H1 (cell line): ENCODE data around the gene HOOK1. TPM values are rescaled to one million over a fixed set of nuclear protein-coding genes. Genes with fewer than 3 reads are reported as not detected.

ENCODE experiments used
- CTCF ChIA-PET: fragments of 300-600 bp; sonication (Branson Sonifier 250); formaldehyde crosslinking; loops from one replicate; lab custom pipeline; 2021; ENCODE audit not compliant: partially characterized antibody; lab: Charles Lee
- POLR2A ChIA-PET: fragments of 300-600 bp; sonication (Branson Sonifier 250); formaldehyde crosslinking; loops from one replicate; lab custom pipeline; 2021; ENCODE audit warnings: inconsistent platforms; ENCODE audit not compliant: partially characterized antibody; lab: Charles Lee
- DNase-seq, 2 experiments: peaks; one replicate each; pipeline versions ENCODE4 v3.0.0 to v3.0.0-alpha.2; 2010 to 2022; ENCODE audit warnings: low spot score in 2 of 2, low read depth in 1 of 2, mixed read lengths in 1 of 2
- FAIRE-seq: peaks from 2 replicates; lab custom pipeline; 2011; peaks lifted over from hg19 to GRCh38; lab: Jason Lieb, UNC
- H2AFZ ChIP-seq: 2 replicates; pipeline ENCODE4 v1.8.1; 2012; ENCODE audit warnings: low read length, inconsistent platforms
- H2AK5ac ChIP-seq: 2 replicates; pipeline ENCODE4 v1.6.1; 2013; ENCODE audit warnings: low read depth, low read length
- H2BK120ac ChIP-seq: replicated peaks from 2 replicates; pipeline ENCODE3; 2013; ENCODE audit warnings: low read depth, low read length, inconsistent platforms
- H2BK12ac ChIP-seq: 2 replicates; pipeline ENCODE4 v1.6.1; 2013; ENCODE audit warnings: low read depth, low read length
- H2BK15ac ChIP-seq: 2 replicates; pipeline ENCODE4 v1.6.1; 2013; ENCODE audit warnings: low read length
- H2BK20ac ChIP-seq: 2 replicates; pipeline ENCODE4 v1.6.1; 2013; ENCODE audit warnings: low read length
- H2BK5ac ChIP-seq: 2 replicates; pipeline ENCODE4 v1.6.1; 2013; ENCODE audit warnings: low read depth, low read length
- H3K14ac ChIP-seq: 2 replicates; pipeline ENCODE4 v1.6.1; 2013; ENCODE audit warnings: inconsistent platforms; ENCODE audit not compliant: insufficient read length
- H3K18ac ChIP-seq: 2 replicates; pipeline ENCODE4 v1.6.1; 2013; ENCODE audit warnings: low read length; ENCODE audit errors: extremely low read depth
- H3K23ac ChIP-seq: 2 replicates; pipeline ENCODE4 v1.6.1; 2013; ENCODE audit warnings: inconsistent platforms; ENCODE audit not compliant: insufficient read length
- H3K23me2 ChIP-seq: 2 replicates; pipeline ENCODE4 v1.6.1; 2013; ENCODE audit warnings: low read depth, low read length
- H3K27ac ChIP-seq: 2 replicates; pipeline ENCODE4 v1.6.1; 2011; ENCODE audit warnings: low read depth, low read length, inconsistent platforms
- H3K27me3 ChIP-seq, 4 experiments: replicated peaks in 1 of 4; 1 replicate in 1 of 4; 2 replicates in 3 of 4; pipeline versions ENCODE4 v1.6.1 to v1.8.1; 2011 to 2013; ENCODE audit warnings: low read length in 3 of 4, mild to moderate bottlenecking in 3 of 4, inconsistent platforms in 2 of 4, mixed read lengths in 2 of 4, moderate library complexity in 1 of 4; ENCODE audit not compliant: control insufficient read depth in 3 of 4, insufficient read depth in 3 of 4; ENCODE audit errors: extremely low read depth in 1 of 4
- H3K36me3 ChIP-seq, 4 experiments: 2 replicates each; pipeline versions ENCODE4 v1.6.1 to v1.8.1; 2011 to 2013; ENCODE audit warnings: mild to moderate bottlenecking in 4 of 4, low read length in 3 of 4, moderate library complexity in 2 of 4, control low read depth in 1 of 4, inconsistent platforms in 1 of 4; ENCODE audit not compliant: insufficient read depth in 4 of 4, control insufficient read depth in 2 of 4
- H3K4ac ChIP-seq: replicated peaks from 2 replicates; pipeline ENCODE3; 2013; ENCODE audit warnings: low read length, low read depth, mixed read lengths, inconsistent platforms; ENCODE audit not compliant: insufficient read length
- H3K4me1 ChIP-seq, 4 experiments: replicated peaks in 1 of 4; 1 replicate in 1 of 4; 2 replicates in 3 of 4; pipeline versions ENCODE4 v1.6.1 to v1.8.1; 2011 to 2013; ENCODE audit warnings: low read length in 3 of 4, inconsistent platforms in 2 of 4, mixed read lengths in 1 of 4; ENCODE audit not compliant: insufficient read depth in 4 of 4, control insufficient read depth in 3 of 4
- H3K4me2 ChIP-seq, 2 experiments: 2 replicates each; pipeline versions ENCODE4 v1.6.1 to v1.8.1; 2011 to 2013; ENCODE audit warnings: low read depth in 2 of 2, low read length in 2 of 2, control low read depth in 1 of 2, inconsistent platforms in 1 of 2, mild to moderate bottlenecking in 1 of 2; ENCODE audit not compliant: insufficient read depth in 1 of 2
- H3K4me3 ChIP-seq, 4 experiments: fragments of 200-600, 300-600 bp in 1 of 4; sonication (generic), shearing (Covaris generic), sonication (Bioruptor Twin) in 1 of 4; 2 replicates each; pipeline versions ENCODE4 v1.5.1 to v1.8.1; 2011 to 2016; ENCODE audit warnings: low read length in 4 of 4, low read depth in 3 of 4, control low read depth in 2 of 4, inconsistent platforms in 2 of 4, mild to moderate bottlenecking in 2 of 4, mixed read lengths in 1 of 4, moderate library complexity in 1 of 4; ENCODE audit not compliant: insufficient read depth in 2 of 4; ENCODE audit errors: extremely low read depth in 1 of 4
- H3K56ac ChIP-seq: replicated peaks from 2 replicates; pipeline ENCODE3; 2013; ENCODE audit warnings: low read depth, mild to moderate bottlenecking, mixed read lengths, low read length, inconsistent platforms; ENCODE audit not compliant: insufficient read length
- H3K79me1 ChIP-seq: 2 replicates; pipeline ENCODE4 v1.6.1; 2013; ENCODE audit warnings: low read depth, low read length, control low read depth
- H3K79me2 ChIP-seq, 2 experiments: 2 replicates each; pipeline versions ENCODE4 v1.6.1 to v1.8.1; 2012 to 2013; ENCODE audit warnings: low read length in 2 of 2, mild to moderate bottlenecking in 2 of 2, inconsistent platforms in 1 of 2; ENCODE audit not compliant: insufficient read depth in 2 of 2, control insufficient read depth in 1 of 2
- H3K9ac ChIP-seq, 4 experiments: replicated peaks in 1 of 4; 1 replicate in 1 of 4; 2 replicates in 3 of 4; pipeline versions ENCODE4 v1.6.1 to v1.8.1; 2011 to 2013; ENCODE audit warnings: low read depth in 3 of 4, low read length in 3 of 4, control low read depth in 2 of 4, mild to moderate bottlenecking in 2 of 4, moderate library complexity in 2 of 4, inconsistent platforms in 1 of 4; ENCODE audit errors: extremely low read depth in 1 of 4
- H3K9me3 ChIP-seq, 2 experiments: 2 replicates each; pipeline versions ENCODE4 v1.6.1 to v1.8.1; 2012 to 2013; ENCODE audit warnings: mild to moderate bottlenecking in 2 of 2, moderate library complexity in 2 of 2, control low read depth in 1 of 2, inconsistent platforms in 1 of 2, low read depth in 1 of 2, low read length in 1 of 2, mixed read lengths in 1 of 2; ENCODE audit not compliant: insufficient read depth in 2 of 2
- H4K20me1 ChIP-seq, 2 experiments: replicated peaks in 1 of 2; 2 replicates each; pipeline versions ENCODE3 to v1.8.1; 2011 to 2013; ENCODE audit warnings: inconsistent platforms in 2 of 2, low read length in 2 of 2, mild to moderate bottlenecking in 1 of 2; ENCODE audit not compliant: insufficient read depth in 2 of 2, control insufficient read depth in 1 of 2
- H4K5ac ChIP-seq: 2 replicates; pipeline ENCODE4 v1.6.1; 2013; ENCODE audit warnings: low read length, low read depth, mixed read lengths, inconsistent platforms; ENCODE audit not compliant: insufficient read length
- H4K8ac ChIP-seq: 2 replicates; pipeline ENCODE4 v1.8.0; 2013; ENCODE audit warnings: mild to moderate bottlenecking, moderate library complexity, low read length, inconsistent platforms; ENCODE audit not compliant: insufficient read depth; ENCODE audit errors: extremely low read depth
- H4K91ac ChIP-seq: replicated peaks from 2 replicates; pipeline ENCODE3; 2013; ENCODE audit warnings: low read length, mixed read lengths, inconsistent platforms; ENCODE audit not compliant: insufficient read length
- BRCA1 ChIP-seq: IDR thresholded peaks from 2 replicates; pipeline ENCODE4 v1.6.1; 2012; ENCODE audit warnings: low read depth, low read length, improper control_type of control experiment
- CEBPB ChIP-seq: IDR thresholded peaks from 2 replicates; pipeline ENCODE4 v1.6.1; 2012; ENCODE audit warnings: low read depth, low read length
- FOSL1 ChIP-seq: IDR thresholded peaks from 2 replicates; pipeline ENCODE4 v1.6.1; 2011; ENCODE audit warnings: mild to moderate bottlenecking, low read depth, low read length, moderate library complexity; ENCODE audit not compliant: insufficient read depth
- KDM5A ChIP-seq: fragments of 200-600 bp; IDR thresholded peaks from 2 replicates; pipeline ENCODE4 v1.7.1; 2012; ENCODE audit warnings: mild to moderate bottlenecking, low read length, inconsistent platforms, mixed read lengths
- NANOG ChIP-seq: IDR thresholded peaks from 2 replicates; pipeline ENCODE4 v1.6.1; 2011; ENCODE audit warnings: low read length, low read depth, mild to moderate bottlenecking, inconsistent platforms; ENCODE audit not compliant: insufficient read depth, poor library complexity, severe bottlenecking
- SP1 ChIP-seq: IDR thresholded peaks from 2 replicates; pipeline ENCODE4 v1.6.1; 2011; ENCODE audit warnings: low read depth, low read length
- SRF ChIP-seq: IDR thresholded peaks from 2 replicates; pipeline ENCODE4 v1.6.1; 2011; ENCODE audit warnings: mild to moderate bottlenecking, low read depth, low read length, moderate library complexity
- SUZ12 ChIP-seq: fragments of 200-600 bp; sonication (generic); IDR thresholded peaks from 2 replicates; pipeline ENCODE4 v1.6.1; 2012; ENCODE audit warnings: mild to moderate bottlenecking, inconsistent platforms, low read length, moderate library complexity, mixed read lengths
- TAF1 ChIP-seq: IDR thresholded peaks from 2 replicates; pipeline ENCODE4 v1.6.1; 2011; ENCODE audit warnings: mild to moderate bottlenecking, low read depth, low read length
- YY1 ChIP-seq: IDR thresholded peaks from 2 replicates; pipeline ENCODE4 v1.6.1; 2011; ENCODE audit warnings: low read depth, mild to moderate bottlenecking, low read length
- WGBS, 2 experiments: shearing (Covaris generic) in 1 of 2; methylation state at CpG; one replicate each; pipeline versions ENCODE4 v1.1.6 to v1.1.7; 2013 to 2015; ENCODE audit warnings: low lambda C conversion rate in 2 of 2, mixed read lengths in 2 of 2, inconsistent platforms in 1 of 2, low coverage in 1 of 2, missing lambda C conversion rate in 1 of 2; ENCODE audit not compliant: insufficient replicate concordance in 2 of 2, insufficient coverage in 1 of 2, insufficient read length in 1 of 2; ENCODE audit errors: extremely low coverage in 1 of 2, missing lambda C conversion rate in 1 of 2; 5-methylcytosine and 5-hydroxymethylcytosine counted together
- polyA plus RNA-seq, 7 experiments: library from polyadenylated mRNA; depleted of rRNA in 3 of 7; stranded (reverse) in 5 of 7; unstranded in 2 of 7; fragments of >200 nt in 5 of 7; fragments of 200-250 nt in 2 of 7; gene quantifications; 1 replicate in 5 of 7; 2 replicates in 1 of 7; 4 replicates in 1 of 7; pipeline versions ENCODE4 v1.2.1 to v1.2.3, GENCODE V29; 2011 to 2013; ENCODE audit warnings: missing spikeins in 2 of 7, mixed read lengths in 2 of 7
- total RNA-seq: library from RNA; stranded (reverse); fragmentation: NEBNext Ultra II Directional; extraction: Animal tissue kit (Norgen Biotek cat#: 25700); gene quantifications from 2 replicates; pipeline ENCODE4 v1.2.1, GENCODE V29; 2021
- TF ChIP-seq, protein P1 (sequence below): IDR thresholded peaks from 2 replicates; pipeline ENCODE4 v1.6.1; 2012; ENCODE audit warnings: inconsistent platforms
- TF ChIP-seq, protein P2 (sequence below): IDR thresholded peaks from 2 replicates; pipeline ENCODE4 v1.6.1; 2011; ENCODE audit warnings: low read length, improper control_type of control experiment
- TF ChIP-seq, protein P3 (sequence below): IDR thresholded peaks from 2 replicates; pipeline ENCODE4 v1.6.1; 2011; ENCODE audit warnings: low read depth, mild to moderate bottlenecking, low read length; ENCODE audit not compliant: insufficient read depth

The HOOK1 gene
- total and polyA plus RNA-seq, 2 of the 8 experiments (the other 6 are each of a cell fraction or from before 2014, with no cell fraction given): 5.6 to 34.5 TPM

DNA sequence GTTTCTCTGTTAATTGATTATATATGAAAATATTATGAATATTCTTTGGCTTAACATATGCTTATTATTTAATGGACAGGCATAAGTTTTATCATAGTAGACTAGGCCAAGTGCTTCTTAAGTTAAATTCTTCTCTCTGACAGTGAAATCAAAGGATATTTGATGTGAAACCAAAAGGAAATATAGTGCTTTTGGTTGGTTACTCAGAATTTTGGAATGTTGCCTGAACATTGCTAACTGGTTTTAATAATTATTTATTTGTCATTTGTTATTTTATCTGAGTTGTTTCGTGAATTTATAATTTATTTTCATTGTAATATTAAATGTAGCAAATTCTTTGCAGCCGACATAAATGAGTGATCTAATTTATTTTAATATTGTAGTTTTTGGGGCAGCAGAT lies 18.3 kb downstream of the HOOK1 start:
- Histone ChIP-seq H2AK5ac (no peak overlapping the region), H4K91ac (no peak overlapping the region), H3K23me2 (no peaks in the 10 kb centered on the region), H4K8ac (no peak overlapping the region), H4K20me1 (no peaks in the 10 kb centered on the region), H2BK12ac (no peak overlapping the region), H3K79me1 (no peaks in the 10 kb centered on the region), H3K14ac (no peak overlapping the region), H2BK5ac (no peak overlapping the region), H2AFZ (no peak overlapping the region), H3K4me1 (no peaks in the 10 kb centered on the region), H3K9me3 (no peaks in the 10 kb centered on the region), H2BK120ac (no peak overlapping the region), H3K79me2 (no peaks in the 10 kb centered on the region), H3K23ac (no peak overlapping the region), H3K4me3 (no peak overlapping the region), H3K18ac (no peak overlapping the region), H2BK15ac (no peak overlapping the region), H3K36me3 (peaks cover 0 to 25% (median 7%) of the 10 kb centered on the region in 4 experiments; a peak in 3 of 8 replicates), H2BK20ac (no peak overlapping the region), H3K27me3 (no peaks in the 10 kb centered on the region), H3K56ac (no peak overlapping the region), H3K4ac (no peak overlapping the region), H3K27ac (no peak overlapping the region), H4K5ac (no peak overlapping the region), H3K9ac (no peak overlapping the region), H3K4me2 (no peak overlapping the region)
- ChIA-PET CTCF (interaction anchor here (1.2 kb wide), 1 partner anchor 12 kb away, joined by 3 read pairs; no protein-coding TSS in a partner anchor), POLR2A (no interaction called here)
- DNase-seq (no peak), FAIRE-seq (no peak)
- WGBS, 2 experiments: 84% methylated on average over 2 of the region's 2 CpGs; no CpG with 5 or more reads in 1 of the 2 experiments
- TF ChIP-seq BRCA1: no peak
- TF ChIP-seq, protein P1, sequence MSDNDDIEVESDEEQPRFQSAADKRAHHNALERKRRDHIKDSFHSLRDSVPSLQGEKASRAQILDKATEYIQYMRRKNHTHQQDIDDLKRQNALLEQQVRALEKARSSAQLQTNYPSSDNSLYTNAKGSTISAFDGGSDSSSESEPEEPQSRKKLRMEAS: no peak
- no peak for TF ChIP-seq SRF
- no peak for TF ChIP-seq YY1
- TF ChIP-seq CEBPB: no peak
- no peak for TF ChIP-seq SUZ12
- TF ChIP-seq NANOG: no peak
- TF ChIP-seq SP1: no peak
- TF ChIP-seq, protein P2, sequence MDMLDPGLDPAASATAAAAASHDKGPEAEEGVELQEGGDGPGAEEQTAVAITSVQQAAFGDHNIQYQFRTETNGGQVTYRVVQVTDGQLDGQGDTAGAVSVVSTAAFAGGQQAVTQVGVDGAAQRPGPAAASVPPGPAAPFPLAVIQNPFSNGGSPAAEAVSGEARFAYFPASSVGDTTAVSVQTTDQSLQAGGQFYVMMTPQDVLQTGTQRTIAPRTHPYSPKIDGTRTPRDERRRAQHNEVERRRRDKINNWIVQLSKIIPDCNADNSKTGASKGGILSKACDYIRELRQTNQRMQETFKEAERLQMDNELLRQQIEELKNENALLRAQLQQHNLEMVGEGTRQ: no peak
- TF ChIP-seq TAF1: no peak
- TF ChIP-seq, protein P3, sequence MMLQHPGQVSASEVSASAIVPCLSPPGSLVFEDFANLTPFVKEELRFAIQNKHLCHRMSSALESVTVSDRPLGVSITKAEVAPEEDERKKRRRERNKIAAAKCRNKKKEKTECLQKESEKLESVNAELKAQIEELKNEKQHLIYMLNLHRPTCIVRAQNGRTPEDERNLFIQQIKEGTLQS: no peak
- TF ChIP-seq FOSL1: no peak
- TF ChIP-seq KDM5A: no peak
